Measurements from ENCODE around the gene FOXRED1.
"Not testable (repeated sequence)": the region's sequence is repeated elsewhere in the genome, so short reads cannot be mapped to it uniquely, and the experiment has no call there.

FOXRED1 gene

DNA sequence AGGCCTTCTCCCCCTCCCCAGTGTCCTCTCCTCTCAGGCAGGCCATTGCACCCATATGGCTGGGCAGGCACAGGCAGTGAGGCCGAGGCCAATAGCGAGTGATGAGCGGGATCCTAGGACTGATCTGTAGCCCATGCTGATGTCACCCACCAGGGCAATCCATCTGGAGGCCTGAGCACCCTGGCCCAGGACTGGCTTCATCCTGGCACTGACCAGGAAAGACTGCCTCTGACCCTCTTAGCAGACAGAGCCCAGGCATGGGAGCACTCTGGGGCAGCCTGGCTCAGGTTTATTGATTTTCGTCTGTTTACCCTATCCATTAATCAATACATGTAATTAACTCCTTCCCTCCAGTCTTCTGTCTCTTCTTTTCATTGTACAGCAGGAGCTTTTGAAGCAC lies 8.8 kb downstream of the FOXRED1 start:
- DNase-seq (ENCODE audit: low spot score), result no peak

GRCh38 chr11:126279191-126279590 lies 10.2 kb downstream of the FOXRED1 start:
- no peak for DNase-seq (ENCODE audit: low spot score)

- no peak for DNase-seq (ENCODE audit: low spot score)
Measured at GRCh38 chr11:126280595-126280994, 11.6 kb downstream of the FOXRED1 start.

- no peak for DNase-seq (ENCODE audit: low spot score)
Measured at GRCh38 chr11:126281245-126281644, 12.3 kb downstream of the FOXRED1 start.

DNA sequence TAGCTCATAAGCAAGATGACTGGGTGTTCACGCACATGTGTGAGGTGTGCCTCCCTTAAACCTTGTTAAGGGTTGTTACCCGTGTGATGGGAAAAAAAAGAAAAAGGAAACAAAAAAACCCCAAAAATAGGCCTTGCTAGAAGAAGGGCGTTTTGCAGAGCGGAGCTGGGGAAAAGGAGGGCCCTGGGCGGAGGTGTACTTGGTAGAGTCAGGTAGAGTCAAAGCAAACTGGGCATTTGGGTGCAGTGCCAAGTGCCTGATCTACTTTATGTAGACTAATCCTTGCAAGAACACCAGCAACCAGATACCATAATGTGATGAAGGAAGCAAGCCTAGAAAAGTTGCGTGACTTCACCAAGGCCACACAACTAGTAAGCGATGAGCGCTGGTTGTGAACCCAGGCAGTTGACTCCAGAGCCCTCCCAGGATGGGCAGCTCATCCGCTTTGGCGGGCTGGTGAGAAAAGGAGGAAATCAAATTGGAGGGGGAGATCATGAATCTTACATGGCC lies 12.8 kb downstream of the FOXRED1 start:
- DNase-seq (ENCODE audit: low spot score), result no peak

DNA sequence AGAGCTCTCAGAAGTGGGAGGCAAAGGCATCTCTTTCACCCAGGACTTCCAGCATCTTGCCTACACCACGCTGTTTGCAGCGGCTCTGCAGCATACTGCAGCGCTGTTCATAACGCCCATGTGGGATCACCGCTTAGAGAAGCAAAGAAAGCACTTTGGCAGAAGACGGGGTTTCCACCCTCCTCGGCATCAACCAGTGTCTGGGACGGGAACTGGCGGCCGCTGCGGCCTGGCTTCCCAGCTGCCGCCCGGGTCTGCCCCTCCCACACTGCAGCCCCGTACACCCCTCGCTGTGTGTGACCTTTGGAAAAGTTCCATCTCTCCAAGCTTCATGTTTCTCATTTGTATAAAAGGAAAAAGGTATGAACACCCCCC lies 13.4 kb downstream of the FOXRED1 start:
- no peak for DNase-seq (ENCODE audit: low spot score)

DNA sequence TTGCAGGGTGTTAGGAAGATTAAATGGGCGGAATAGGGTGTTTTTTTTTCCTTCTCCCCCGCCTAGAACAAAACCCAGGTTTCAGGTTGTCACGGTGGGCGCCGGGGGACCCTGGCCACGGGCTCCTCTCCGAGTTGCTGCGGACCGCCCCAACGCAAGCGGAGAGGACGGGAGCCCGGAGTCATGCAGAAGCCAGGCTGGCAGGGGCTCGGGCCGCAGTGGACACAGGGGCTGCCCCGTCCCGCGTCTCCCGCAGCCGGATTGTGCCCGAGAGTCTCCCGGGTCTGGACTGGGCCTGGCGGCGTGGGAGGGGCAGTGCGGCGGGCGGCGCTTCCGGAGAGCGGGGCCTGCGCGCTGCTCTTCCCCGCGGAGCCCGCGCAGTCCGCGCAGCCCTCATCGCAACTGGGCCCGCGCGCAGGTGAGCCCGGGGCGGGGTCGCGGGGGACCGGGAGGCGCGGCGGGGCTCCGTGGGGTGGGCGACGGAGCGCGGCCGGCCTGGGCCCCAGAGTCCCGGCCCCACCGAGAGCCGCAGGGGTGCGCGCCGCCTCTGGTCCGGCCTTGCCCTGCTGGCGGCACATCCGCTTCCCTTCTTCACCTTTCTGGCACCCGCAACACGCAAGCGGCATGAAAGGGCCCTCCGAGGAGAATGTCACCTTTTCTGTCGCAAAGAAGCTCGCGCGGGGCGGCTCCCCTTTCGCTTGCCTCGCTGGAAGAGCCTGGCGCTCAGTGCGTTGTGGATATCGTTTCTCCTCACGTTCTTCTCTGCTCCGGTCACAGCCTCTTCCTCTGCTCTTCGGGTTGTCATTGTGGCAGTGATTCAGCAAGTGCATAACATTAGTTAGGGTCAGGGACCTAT lies 14.0 kb downstream of the FOXRED1 start, which contains the start of gene TIRAP:
TSS of gene TIRAP (plus strand) at position 358 of the 856 bp plus-strand sequence. CDS start 7,802 bp downstream, outside the sequence.
- DNase-seq (ENCODE audit: low spot score), result no peak

DNA sequence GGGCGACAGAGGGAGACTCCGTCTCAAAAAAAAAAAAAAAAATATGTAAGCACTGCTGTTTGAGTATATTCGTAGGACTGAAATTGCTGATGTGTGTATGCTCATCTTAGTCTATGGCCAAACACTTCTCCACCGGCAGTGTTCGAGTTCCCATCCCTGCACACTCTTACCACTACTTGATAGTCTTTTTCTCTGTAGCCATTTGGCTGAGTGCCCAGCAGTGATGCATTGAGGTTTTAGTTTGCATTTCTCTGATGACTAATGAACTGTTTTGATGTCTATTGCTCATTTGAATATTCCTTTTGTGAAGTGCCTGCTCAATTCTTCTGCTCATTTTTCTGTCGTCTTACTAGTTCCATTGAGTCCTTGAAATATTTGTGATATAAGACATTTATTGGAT lies 15.9 kb downstream of the FOXRED1 start:
- DNase-seq (ENCODE audit: low spot score), result peak; percentile 22

DNA sequence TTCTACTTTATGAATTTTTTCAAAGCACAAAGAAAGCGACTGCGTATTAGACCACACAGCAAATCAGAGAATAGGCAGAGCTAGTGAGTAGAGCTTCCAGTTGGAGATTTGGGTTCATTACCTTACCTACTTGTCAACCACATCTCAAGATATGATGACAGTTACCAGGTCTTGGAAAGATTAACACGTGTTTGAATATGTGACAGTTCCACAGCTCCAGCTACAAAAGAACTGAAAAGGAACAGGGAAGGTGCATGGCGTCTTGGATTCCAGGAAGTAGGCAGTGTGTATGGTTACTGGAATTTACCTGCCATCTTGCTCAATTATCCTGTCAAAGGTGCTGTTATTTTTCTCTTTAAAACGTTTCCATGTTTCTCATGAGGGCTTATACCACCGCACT lies 19.3 kb downstream of the FOXRED1 start:
- no peak for DNase-seq (ENCODE audit: low spot score)

DNA sequence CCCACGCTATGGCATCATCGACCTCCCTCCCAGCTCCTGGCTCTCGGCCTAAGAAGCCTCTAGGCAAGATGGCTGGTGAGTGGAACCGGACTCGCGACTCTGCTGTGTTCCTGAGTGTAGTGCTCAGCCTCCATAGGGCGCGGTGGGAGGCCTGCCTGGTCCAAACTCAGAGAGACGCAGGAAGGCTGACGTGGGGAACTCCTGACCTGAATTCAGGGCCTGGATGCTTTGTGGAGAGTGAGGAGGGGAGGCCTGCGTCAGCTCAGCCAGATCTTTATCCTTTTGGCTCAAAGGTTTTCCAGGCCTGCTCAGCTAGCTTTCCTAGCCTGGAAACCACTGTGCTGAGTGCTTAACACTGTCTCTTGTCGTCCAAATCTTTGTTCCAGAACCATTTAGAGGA lies 21.9 kb downstream of the FOXRED1 start:
- no peak for DNase-seq (ENCODE audit: low spot score)

DNA sequence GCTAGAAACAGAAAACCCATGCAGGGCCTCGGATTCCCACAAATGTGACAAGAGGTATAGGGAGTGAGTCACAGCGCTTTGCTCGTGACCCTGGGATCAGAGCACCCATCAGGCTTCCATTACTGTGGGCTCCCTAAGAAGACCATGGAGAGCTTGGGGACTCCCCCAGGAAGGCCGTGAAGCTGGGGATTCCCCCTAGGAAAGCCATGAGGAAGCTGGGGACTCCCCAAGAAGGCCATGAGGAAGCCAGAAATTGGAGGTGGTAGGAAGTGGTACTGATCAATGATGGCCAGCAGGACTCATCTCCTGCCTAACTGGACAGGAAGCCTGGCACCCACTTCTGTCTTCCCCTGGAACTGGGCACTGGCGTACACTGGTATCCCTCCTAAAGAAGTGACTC lies 24.8 kb downstream of the FOXRED1 start:
- DNase-seq (ENCODE audit: low spot score), result no peak

DNA sequence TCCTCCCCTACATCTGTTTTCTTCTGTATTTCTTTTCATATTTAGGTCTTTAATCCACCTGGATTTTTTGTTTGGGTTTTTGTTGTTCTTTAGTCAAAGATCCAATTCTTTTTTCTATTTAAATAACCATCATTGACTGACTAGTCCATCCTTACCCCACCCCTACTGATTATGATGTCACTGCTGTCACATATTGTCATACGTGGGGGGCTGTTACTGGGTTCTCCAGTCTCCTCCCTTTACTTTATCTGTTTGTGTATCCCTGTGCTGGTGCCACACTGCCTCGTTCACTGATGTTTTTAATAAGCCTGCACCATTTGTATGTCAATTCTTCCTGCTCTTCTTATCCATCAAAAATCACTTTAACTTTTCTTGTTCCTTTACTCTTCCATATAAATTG lies 28.1 kb downstream of the FOXRED1 start:
- DNase-seq (ENCODE audit: low spot score), result no peak

DNA sequence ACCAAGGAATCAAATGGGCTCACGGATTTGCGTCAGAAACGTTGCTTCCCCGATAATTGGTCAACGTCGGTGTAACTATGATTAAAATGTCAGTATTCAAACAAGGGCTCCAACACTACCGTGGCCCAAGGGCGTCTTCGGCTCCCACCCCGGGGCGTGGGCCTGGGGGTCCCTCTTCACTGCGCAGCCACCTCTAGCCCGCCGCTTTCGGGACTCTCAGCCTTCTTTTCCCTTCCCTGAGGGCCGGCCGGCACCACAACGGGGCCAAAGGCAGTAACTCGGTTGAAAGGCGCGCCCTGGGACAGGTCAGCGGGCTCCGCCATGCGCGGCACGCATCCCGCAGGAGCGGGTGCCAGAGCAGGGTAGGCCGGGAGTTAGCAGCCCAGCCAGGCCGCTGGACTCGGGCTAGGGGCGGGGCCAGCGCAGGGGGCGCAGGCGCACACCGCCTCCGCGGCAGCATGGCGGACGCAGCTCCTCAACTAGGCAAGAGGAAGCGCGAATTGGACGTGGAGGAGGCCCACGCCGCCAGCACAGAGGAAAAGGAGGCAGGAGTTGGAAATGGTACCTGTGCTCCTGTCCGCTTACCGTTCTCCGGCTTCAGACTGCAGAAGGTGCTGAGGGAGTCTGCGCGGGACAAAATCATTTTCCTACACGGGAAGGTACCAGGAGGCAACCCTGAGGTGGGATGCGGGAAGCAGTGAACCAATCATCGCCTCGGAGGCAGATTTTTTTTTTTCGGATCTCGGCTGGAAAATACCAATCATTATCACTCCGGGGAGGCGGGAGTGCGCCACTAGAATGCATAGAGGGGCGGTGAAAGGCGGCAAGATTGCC lies 34.9 kb downstream of the FOXRED1 start, which contains the start of gene DCPS:
TSS of gene DCPS (plus strand) at position 438 of the 834 bp plus-strand sequence. CDS start at position 459, 21 bp downstream.
- peak; percentile 83 for DNase-seq (ENCODE audit: low spot score)

- no peak for DNase-seq (ENCODE audit: low spot score)
Measured at GRCh38 chr11:126304457-126305075, 35.6 kb downstream of the FOXRED1 start.

DNA sequence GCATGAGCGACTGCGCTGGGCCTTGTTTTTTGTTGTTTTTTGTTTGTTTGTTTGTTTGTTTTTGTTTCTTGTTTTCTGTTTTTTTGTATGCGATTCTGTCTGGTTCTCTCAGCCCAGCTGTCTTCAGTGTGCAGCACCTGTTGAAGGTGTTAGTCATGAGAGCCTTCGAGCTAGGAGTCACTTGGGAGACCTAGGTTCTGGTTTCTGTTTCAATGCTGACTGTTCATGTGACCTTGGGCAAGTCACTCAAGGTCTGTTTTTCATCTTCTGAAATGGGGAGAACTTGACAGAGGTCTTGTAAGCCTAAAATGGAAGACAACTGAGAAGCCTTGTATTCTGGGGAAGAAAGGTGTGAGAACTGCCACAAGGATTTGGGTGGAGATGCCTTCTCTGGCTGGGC lies 36.7 kb downstream of the FOXRED1 start:
- no peak for DNase-seq (ENCODE audit: low spot score)

DNA sequence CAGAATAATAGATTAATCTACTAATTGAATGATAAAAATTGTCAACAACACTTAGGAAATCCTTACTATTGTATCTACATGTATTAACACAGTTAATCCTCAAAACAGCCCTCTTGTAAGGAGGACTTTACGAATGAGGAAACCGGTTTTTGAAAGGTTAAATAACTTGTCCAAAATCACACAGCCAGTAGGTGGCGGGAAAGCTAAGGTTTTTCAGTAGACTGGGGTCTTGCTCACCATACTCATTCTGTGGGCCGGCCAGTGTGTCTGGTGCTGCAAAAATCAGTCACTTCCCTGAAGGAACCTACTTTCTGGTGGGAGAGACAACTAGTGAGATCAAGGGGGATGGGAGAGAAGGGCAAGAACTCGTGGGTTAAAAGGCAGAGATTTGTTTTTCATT lies 38.8 kb downstream of the FOXRED1 start:
- DNase-seq (ENCODE audit: low spot score), result peak; percentile 33

GRCh38 chr11:126308271-126308671 lies 39.3 kb downstream of the FOXRED1 start:
- no peak for DNase-seq (ENCODE audit: low spot score)

DNA sequence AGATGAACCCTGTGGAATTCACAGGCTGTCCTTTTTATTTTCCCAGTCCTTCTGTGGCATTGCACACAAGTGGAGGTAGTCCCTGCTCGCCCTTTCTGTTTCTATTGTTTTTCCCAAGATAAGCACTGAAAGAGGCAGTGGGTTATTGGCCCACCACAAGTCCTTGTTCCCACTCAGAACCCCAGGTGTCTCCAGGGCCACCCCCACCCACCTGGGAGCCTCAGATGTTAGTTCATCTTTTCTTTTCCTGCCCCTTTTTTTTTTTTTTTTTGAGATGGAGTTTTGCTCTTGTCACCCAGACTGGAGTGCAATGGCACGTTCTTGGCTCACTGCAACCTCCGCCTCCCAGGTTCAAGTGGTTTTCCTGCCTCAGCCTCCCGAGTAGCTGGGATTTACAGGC lies 39.8 kb downstream of the FOXRED1 start:
- DNase-seq (ENCODE audit: low spot score), result not testable (repeated sequence)

GRCh38 chr11:126310200-126310991 lies 41.4 kb downstream of the FOXRED1 start:
- peak; percentile 86 for DNase-seq (ENCODE audit: low spot score)

GRCh38 chr11:126310992-126311310 lies 42.0 kb downstream of the FOXRED1 start:
- no peak for DNase-seq (ENCODE audit: low spot score)
